ENCODE data around the gene EIF1. TPM values are rescaled to one million over a fixed set of nuclear protein-coding genes. Genes with fewer than 3 reads are reported as not detected.
"Not testable (repeated sequence)": the region's sequence is repeated elsewhere in the genome, so short reads cannot be mapped to it uniquely, and the experiment has no call there.

EIF1 gene
- polyA plus RNA-seq, 4 donors = 762 to 798 (median 768) TPM

DNA sequence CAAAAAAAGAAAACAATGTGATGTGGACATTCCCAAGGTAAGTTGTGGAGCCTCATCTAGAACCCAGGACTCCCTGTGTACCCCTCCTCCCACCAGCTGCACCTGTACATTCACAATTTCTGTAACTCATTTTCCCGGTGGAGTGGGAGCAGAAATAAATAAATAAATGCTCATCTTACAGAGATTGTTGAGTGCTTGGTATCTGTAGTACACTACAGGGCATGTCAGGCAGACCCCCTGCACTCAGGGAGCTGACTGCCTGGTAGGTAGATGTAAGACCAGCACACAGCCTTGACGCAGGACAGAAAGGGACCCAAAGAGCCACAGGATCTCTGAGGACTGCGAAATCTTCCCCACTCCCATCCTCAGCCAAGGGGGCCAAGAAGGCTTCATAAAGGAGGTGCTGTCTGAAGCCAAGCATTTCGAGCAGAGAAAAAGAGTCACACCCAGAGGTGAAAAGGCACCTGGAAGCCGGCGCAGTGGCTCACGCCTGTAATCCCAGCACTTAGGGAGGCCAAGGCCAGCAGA, 6.5 kb downstream of the EIF1 start:
- DNase-seq (ENCODE audit: low read depth in 4 of 4, low spot score in 3 of 4) = no peak

DNA sequence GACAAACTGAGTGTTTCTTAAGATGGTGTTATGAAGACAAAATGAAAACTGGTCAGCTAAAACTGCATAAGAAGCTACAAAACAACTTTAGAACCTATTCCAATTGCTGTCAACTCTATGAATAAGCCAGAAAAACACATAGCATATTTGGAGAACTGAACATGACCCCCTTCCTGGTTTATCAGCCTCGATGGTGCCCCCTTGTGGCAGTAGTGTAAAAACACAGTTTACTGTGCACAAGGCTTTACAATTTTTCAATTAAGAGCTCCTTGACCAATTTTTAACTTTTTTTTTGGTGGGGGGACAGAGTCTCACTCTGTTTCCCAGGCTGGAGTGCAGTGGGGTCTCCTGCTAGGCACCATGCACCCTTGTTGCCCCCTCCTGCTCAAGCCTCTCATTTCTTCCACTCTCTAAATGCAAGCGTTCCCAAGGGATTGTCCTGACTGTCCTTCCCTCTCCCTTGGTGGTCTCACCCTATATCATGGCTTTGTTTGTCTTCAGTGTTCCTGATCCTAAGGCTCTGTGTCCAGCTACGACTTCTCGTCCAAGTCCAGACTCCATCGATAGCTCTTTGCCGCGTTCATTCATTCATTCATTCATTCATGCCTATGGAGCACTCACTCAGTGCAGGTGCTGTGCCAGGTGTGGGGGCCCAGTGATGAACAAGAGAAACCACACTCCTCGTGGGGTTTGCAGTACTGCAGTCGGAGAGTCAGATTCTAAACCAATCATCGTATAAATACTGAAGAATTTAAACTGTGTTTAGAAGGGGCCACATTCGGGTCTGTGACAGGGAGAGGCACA, 7.5 kb downstream of the EIF1 start:
- peak in 2 of 4 donors; percentile 61 to 67 for DNase-seq (ENCODE audit: low read depth in 4 of 4, low spot score in 3 of 4)

- no peak for DNase-seq (ENCODE audit: low read depth in 4 of 4, low spot score in 3 of 4)
Observed at GRCh38 chr17:41697122-41697962, 8.7 kb downstream of the EIF1 start.

DNA sequence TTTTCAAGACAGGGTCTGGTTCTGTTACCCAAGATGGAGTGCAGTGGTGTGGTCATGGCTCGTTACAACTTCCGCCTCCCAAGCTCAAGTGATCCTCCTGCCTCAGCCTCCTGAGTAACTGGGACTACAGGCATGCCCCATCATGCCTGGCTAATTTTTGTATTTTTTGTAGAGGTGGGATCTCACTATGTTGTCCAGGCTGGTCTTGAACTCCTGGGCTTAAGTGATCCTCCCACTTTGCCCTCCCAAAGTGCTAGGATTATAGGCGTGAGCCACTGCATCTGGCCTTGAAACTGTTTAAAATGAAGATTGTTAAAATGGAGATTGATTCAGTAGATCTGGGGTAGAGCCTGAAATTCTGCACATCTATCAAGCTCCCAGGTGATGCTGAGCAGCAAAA, 12.2 kb downstream of the EIF1 start:
- not testable (repeated sequence) for DNase-seq (ENCODE audit: low read depth in 4 of 4, low spot score in 3 of 4)

DNA sequence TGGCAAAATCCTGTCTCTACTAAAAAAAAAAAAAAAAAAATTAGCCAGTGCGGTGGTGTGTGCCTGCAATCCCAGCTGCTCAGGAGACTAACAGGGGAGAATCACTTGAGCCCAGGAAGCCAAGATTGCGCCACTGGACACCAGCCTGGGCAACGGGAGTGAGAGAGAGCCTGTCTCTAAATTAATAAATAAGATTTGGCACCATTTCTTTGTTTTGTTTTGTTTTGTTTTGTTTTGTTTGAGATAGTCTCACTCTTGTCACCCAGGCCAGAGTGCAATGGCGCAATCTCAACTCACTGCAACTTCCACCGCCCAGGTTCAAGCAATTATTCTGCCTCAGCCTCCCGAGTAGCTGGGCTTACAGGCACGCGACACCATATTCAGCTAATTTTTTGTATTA, 14.0 kb downstream of the EIF1 start:
- no peak for DNase-seq (ENCODE audit: low read depth in 4 of 4, low spot score in 3 of 4)

DNA sequence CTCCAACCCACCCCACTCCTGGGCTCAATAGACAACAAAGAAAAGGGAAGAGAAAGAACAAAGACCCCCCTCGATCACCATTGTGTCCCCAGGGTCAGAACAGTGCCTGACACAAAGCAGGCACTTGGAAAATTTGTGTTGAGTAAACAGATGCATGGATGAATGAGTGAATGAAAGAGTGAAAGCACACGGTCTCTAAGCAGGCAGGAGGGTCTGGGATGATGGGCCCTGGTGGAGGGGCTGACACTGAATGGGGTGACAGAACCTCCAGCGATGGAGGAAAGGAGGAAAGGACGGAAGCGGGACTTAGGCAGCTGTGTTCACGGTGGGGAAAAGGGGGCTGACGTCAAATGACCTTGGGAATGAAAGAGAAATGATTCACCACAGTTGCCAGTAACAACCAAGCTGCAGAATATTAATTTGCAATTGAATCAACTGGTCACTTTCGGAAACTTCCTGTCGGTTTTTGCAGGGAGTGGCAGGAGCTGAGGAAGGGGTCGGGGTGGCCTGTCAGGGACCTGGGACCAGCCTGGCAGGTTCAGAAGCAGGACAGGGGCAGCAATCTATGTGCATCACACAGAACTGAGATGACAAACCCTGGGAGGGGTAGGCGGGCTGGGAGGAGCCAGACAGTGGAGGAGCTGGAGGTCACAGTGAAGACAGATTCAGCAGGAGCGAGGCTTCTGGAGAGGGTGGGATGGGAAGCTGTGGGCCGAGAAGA, 16.7 kb downstream of the EIF1 start:
- DNase-seq (ENCODE audit: low read depth in 4 of 4, low spot score in 3 of 4) = no peak

DNA sequence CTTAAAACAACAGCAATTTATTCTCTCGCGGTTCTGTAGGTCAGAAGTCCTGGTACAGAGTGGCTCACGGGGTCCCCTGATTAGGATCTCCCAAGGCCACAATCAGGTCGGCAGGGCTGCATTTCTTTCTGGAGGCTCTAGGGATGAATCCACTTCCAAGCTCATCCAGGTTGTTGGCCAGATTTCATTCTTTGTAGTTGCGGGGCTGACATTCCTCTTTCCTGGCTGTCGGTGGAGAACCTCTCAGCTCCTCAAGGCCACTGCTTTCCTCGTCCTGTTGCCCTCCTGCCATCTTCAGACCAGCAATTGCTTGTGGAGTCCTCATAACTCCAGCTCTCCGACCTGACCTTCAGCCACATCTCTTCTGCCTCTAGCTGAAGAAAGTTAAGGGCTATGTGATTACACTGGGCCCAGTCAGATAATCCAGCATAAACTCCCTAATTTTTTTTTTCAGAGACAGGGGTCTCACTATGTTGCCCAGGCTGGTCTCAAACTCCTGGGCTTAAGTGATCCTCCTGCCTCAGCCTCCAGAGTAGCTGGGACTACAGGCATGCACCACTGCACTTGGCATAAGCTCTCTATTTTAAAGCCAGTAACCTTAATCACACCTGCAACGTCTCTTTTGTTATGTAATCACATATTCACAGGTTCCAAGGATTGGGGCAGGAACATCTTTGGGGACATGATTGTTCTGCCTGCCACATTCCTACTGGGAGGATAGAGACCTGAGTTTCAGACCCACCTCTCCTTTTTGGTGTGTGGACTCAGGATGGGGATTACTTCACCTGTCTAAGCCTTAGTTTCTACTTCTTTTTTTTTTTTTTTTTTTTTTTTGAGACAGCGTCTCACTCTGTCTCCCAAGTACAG, 19.4 kb downstream of the EIF1 start:
- no peak for DNase-seq (ENCODE audit: low read depth in 4 of 4, low spot score in 3 of 4)

DNA sequence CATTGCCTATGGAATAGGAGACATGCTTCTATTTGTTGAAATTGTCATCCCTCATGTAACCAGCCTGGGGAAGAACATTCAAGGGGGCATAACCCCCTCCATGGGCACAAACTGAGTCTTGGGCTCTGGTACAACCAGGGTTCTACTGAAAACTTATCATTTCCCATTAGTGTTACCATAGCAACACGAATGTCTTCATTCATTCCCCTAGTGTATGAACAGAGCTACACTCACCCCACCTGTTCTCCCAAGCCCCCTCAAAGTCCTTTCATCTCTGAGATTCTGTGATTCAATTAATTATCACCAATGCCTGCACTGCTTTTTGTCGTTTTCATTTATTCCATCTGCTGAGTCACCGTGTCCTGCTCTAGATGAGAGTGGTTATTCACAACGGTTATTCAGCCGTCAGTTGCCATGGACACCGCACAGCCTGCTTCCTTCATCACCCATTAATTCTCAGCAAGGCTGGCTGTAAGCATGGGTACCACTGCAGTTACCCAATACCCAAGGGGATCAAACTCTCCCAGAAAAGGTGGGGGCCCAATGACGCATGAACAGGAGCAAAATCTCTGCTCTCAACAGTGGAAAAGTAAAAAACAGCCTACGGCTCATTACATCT, 21.9 kb downstream of the EIF1 start:
- no peak for DNase-seq (ENCODE audit: low read depth in 4 of 4, low spot score in 3 of 4)

GRCh38 chr17:41711669-41712400, 23.1 kb downstream of the EIF1 start, which contains the start of gene GAST:
TSS of gene GAST (plus strand) at chr17:41712331. CDS start at chr17:41715437, 3,106 bp downstream.
- DNase-seq (ENCODE audit: low read depth in 4 of 4, low spot score in 3 of 4) = no peak

DNA sequence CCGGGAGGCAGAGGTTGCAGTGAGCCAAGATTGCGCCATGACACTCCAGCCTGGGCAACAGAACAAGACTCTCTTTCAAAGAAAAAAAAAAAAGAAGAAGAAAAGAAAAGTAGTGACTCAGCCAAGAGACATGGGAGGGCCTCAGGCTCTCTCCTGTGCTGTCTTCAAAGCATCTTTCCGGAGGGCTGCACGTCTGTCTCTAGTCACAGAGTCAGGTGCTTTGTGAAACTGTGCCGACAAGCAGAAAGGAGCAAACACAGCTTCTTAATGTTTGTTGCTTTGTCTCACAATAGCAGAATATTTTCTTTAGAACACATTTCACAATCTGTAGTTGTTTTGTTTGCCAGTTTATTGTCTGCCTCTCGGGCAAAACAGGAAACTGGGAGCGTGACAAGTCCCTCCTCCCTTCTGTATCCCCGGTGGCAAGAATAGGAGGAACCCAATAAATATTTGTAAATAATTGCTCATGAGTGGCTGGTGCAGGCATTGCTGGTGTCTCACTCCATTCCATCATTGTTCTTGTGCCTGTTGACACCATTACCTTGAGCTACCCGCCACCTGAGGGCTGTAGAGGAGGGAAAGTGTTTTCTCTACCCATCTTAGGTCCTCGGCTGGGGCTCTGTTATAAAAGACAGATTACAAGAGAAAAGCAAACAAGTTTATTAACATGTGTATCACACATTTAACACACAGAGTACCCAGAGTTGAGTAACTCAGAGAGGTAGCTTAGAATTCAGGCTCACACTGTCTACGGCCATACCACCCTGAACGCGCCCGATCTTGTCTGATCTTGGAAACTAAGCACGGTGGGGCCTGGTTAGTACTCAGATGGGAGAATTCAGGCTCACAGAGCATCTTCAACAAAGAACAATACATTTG, 29.0 kb downstream of the EIF1 start:
- DNase-seq (ENCODE audit: low read depth in 4 of 4, low spot score in 3 of 4) = no peak

GRCh38 chr17:41718287-41718645, 29.6 kb downstream of the EIF1 start:
- no peak for DNase-seq (ENCODE audit: low read depth in 4 of 4, low spot score in 3 of 4)

DNA sequence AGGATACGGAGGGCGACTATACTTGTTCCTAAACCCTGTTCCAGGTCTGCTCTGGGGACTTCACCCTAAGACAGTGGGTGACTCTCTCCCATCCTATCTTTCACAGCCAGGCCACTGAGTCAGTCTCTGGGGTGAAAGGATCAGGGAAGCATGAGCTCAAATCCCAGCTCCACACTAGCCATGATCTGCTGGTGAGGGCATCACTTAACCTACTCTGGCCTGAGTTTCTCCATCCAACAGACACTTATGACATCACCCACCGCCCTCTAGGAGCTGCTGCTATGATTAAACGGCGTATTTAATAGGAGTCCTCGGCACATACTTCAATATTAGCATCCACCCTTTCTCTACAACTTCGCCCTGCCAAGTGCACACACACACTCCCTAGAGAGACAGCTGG, 33.5 kb downstream of the EIF1 start:
- no peak for DNase-seq (ENCODE audit: low read depth in 4 of 4, low spot score in 3 of 4)

DNA sequence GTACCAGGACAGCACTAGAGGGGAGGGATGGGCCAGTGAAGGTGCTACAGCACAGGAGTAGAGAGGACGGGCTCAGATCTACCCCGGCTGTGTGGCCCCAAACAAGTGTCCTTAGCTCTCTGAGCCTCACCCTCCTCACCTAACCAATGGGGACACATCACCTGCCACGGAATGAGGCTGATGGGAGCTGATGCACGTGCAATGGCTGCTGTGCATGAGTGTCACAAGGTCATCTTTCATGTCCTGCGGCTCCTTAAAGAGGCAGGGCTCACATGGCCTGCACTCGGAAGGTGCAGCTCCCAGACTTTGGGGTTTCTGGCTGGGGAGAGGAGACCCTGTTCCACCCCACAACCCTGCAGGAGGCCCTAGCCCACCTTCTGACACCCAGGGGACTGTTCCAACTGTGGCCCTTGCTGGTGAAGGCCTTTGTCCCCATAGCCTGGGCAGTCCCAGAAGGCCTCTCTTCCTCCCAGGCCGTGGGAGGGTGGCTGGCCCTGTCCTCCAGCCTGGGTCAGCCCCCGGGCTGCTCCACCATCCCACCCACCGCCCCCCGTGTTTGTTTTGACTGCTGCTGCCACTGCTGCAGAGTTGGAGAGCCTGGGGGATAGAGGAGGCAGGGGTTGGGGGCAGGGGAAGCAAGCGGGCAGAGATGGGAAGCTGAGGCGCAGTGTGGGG, 35.3 kb downstream of the EIF1 start:
- no peak for DNase-seq (ENCODE audit: low read depth in 4 of 4, low spot score in 3 of 4)

DNA sequence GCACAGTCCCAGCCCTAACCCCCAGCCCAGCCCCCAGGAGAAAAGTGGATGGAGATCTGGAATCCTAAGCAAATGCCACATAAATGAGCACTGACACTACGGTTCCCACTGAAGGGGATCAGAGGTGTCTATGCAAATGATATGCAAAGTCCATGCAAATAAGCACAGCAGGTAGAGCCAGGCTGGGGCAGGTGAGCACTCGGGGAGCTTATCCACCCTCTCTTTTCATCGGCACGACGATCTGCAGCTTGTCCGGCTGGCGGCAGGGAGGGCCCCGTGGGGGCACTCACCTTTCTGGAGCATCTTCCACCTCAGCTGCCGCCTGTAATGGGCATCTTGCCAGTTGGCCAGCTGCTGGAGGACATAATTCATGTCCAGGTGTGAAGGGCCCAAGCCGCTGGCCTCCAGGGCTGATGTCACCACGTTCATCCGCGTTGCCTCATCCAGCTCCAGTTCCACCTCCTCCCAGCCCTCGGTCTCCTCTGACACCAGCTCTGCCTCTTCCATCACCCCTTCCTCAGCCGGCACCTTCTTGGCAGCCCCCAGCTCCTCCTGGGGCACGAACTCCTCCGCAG, 35.9 kb downstream of the EIF1 start:
- DNase-seq (ENCODE audit: low read depth in 4 of 4, low spot score in 3 of 4) = no peak

- DNase-seq (ENCODE audit: low read depth in 4 of 4, low spot score in 3 of 4) = no peak
Observed at GRCh38 chr17:41725134-41725533, 36.4 kb downstream of the EIF1 start.

DNA sequence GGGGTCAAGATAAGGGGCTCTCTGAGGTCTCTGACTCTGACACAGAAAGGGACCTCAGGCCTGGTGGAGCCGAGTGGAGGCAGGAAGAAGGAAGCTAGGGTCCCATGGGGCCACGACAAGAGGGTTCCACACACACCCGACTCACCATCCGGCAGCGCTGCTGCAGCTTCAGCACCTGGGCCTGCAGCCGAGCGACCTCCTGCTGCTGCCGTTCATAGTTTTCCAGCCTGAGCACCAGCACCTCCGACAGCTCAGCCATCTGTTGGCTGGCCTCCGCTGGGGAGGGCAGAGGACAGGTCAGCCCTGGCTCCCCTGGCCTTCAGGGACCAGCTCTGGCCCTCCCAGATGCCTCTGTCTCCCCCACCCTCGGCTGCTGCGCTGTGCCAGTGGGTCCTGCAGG, 39.4 kb downstream of the EIF1 start:
- no peak for DNase-seq (ENCODE audit: low read depth in 4 of 4, low spot score in 3 of 4)

DNA sequence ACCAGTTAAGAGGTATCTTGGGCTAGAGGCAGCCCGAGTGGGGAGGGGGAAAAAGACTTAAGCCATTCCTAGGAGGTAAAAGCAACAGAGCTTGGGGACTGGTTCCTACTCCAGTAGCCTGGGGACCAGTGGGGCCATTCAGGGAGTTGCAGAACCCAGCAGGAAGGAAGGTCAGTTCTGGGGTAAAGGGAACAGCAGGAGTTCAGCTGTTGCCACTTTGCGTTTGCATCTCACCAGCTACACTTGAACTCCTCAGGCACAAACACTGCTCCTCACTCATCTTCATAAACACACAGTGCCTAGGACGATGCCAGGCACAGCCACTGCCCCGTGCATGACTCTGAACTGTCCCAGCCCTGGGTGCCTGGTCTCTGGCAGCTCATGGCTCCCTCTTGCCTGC, 41.8 kb downstream of the EIF1 start:
- DNase-seq (ENCODE audit: low read depth in 4 of 4, low spot score in 3 of 4) = no peak
